Muscle layer of duodenum (tissue), 2 donors: ENCODE results near the gene RPL31.

Experiments used
- H3K27ac ChIP-seq: one replicate; pipeline ENCODE4 v1.7.0; 2013; ENCODE audit warnings: mild to moderate bottlenecking, low read length
- H3K27me3 ChIP-seq: one replicate; pipeline ENCODE4 v1.7.0; 2013; ENCODE audit warnings: low read depth, mild to moderate bottlenecking, control low read depth, low read length
- H3K36me3 ChIP-seq, 2 donors: one replicate each; pipeline ENCODE4 v1.7.0; 2013; ENCODE audit warnings: low read length in 2 of 2, control low read depth in 1 of 2, mild to moderate bottlenecking in 1 of 2; ENCODE audit not compliant: insufficient read depth in 2 of 2, control insufficient read depth in 1 of 2
- H3K4me1 ChIP-seq, 2 donors: one replicate each; pipeline ENCODE4 v1.7.0; 2013; ENCODE audit warnings: low read length in 2 of 2, mild to moderate bottlenecking in 2 of 2, control low read depth in 1 of 2, moderate library complexity in 1 of 2; ENCODE audit not compliant: insufficient read depth in 2 of 2, control insufficient read depth in 1 of 2
- H3K4me3 ChIP-seq, 2 donors: one replicate each; pipeline ENCODE4 v1.7.0; 2013; ENCODE audit warnings: low read length in 2 of 2, low read depth in 1 of 2, mild to moderate bottlenecking in 1 of 2
- H3K9me3 ChIP-seq, 2 donors: one replicate each; pipeline ENCODE4 v1.7.0; 2013; ENCODE audit warnings: low read length in 2 of 2, control low read depth in 1 of 2, mild to moderate bottlenecking in 1 of 2; ENCODE audit not compliant: control insufficient read depth in 1 of 2
- donor health status: healthy.

RPL31 gene

GRCh38 chr2:100963026-100963375 is 39.1 kb upstream of the RPL31 start:
- H3K4me1 ChIP-seq = peaks cover 0 to 2% of the 10 kb centered on the region in 2 donors
- peaks cover 0 to 5% of the 10 kb centered on the region in 2 donors for H3K36me3 ChIP-seq
- no peaks in the 10 kb centered on the region for H3K9me3 ChIP-seq
- H3K4me3 ChIP-seq = no peak overlapping the region
- H3K27ac ChIP-seq = no peak overlapping the region
- H3K27me3 ChIP-seq = no peaks in the 10 kb centered on the region

- H3K4me1 ChIP-seq = no peaks in the 10 kb centered on the region
- H3K27me3 ChIP-seq = no peaks in the 10 kb centered on the region
- no peaks in the 10 kb centered on the region for H3K9me3 ChIP-seq
- peaks cover 5 to 9% of the 10 kb centered on the region in 2 donors for H3K36me3 ChIP-seq
- H3K27ac ChIP-seq = no peak overlapping the region
- H3K4me3 ChIP-seq = no peak overlapping the region
These were observed 37.9 kb upstream of the RPL31 start for GRCh38 chr2:100964222-100964621.

GRCh38 chr2:100964681-100965169 is 37.4 kb upstream of the RPL31 start:
- H3K4me3 ChIP-seq = no peak overlapping the region
- H3K27me3 ChIP-seq = no peaks in the 10 kb centered on the region
- no peak overlapping the region for H3K27ac ChIP-seq
- no peaks in the 10 kb centered on the region for H3K9me3 ChIP-seq
- no peaks in the 10 kb centered on the region for H3K4me1 ChIP-seq
- peaks cover 5 to 9% of the 10 kb centered on the region in 2 donors for H3K36me3 ChIP-seq

- Histone ChIP-seq H3K27me3 (no peaks in the 10 kb centered on the region), H3K27ac (no peak overlapping the region), H3K36me3 (peaks cover 5 to 9% of the 10 kb centered on the region in 2 donors), H3K4me3 (no peak overlapping the region), H3K9me3 (no peaks in the 10 kb centered on the region), H3K4me1 (no peaks in the 10 kb centered on the region)
These were observed 36.5 kb upstream of the RPL31 start for GRCh38 chr2:100965596-100965995.

GRCh38 chr2:100967716-100968115 is 34.4 kb upstream of the RPL31 start:
- no peak overlapping the region for H3K27ac ChIP-seq
- peaks cover 5 to 13% of the 10 kb centered on the region in 2 donors for H3K36me3 ChIP-seq
- H3K4me3 ChIP-seq = no peak overlapping the region
- no peaks in the 10 kb centered on the region for H3K4me1 ChIP-seq
- H3K9me3 ChIP-seq = no peaks in the 10 kb centered on the region
- H3K27me3 ChIP-seq = no peaks in the 10 kb centered on the region

GRCh38 chr2:100968146-100969145 is 33.6 kb upstream of the RPL31 start:
- H3K36me3 ChIP-seq = peaks cover 5 to 18% of the 10 kb centered on the region in 2 donors
- H3K27me3 ChIP-seq = no peaks in the 10 kb centered on the region
- H3K4me1 ChIP-seq = no peaks in the 10 kb centered on the region
- no peaks in the 10 kb centered on the region for H3K9me3 ChIP-seq
- no peak overlapping the region for H3K27ac ChIP-seq
- no peak overlapping the region for H3K4me3 ChIP-seq

GRCh38 chr2:100969998-100970397 is 32.1 kb upstream of the RPL31 start:
- Histone ChIP-seq H3K27ac (no peak overlapping the region), H3K4me1 (no peaks in the 10 kb centered on the region), H3K27me3 (no peaks in the 10 kb centered on the region), H3K9me3 (no peaks in the 10 kb centered on the region), H3K36me3 (peaks cover 8 to 21% of the 10 kb centered on the region in 2 donors), H3K4me3 (no peak overlapping the region)

- Histone ChIP-seq H3K4me1 (no peaks in the 10 kb centered on the region), H3K36me3 (peaks cover 5 to 26% of the 10 kb centered on the region in 2 donors), H3K4me3 (no peak overlapping the region), H3K27ac (no peak overlapping the region), H3K9me3 (no peaks in the 10 kb centered on the region), H3K27me3 (no peaks in the 10 kb centered on the region)
These were observed 30.9 kb upstream of the RPL31 start for GRCh38 chr2:100971221-100971620.

GRCh38 chr2:100972452-100972851 is 29.6 kb upstream of the RPL31 start:
- Histone ChIP-seq H3K4me3 (no peak overlapping the region), H3K27ac (no peak overlapping the region), H3K9me3 (no peaks in the 10 kb centered on the region), H3K4me1 (peaks cover 0 to 4% of the 10 kb centered on the region in 2 donors), H3K36me3 (peaks cover 8 to 26% of the 10 kb centered on the region in 2 donors), H3K27me3 (no peaks in the 10 kb centered on the region)

- Histone ChIP-seq H3K36me3 (peaks cover 10 to 17% of the 10 kb centered on the region in 2 donors), H3K27ac (no peak overlapping the region), H3K4me3 (no peak overlapping the region), H3K9me3 (no peaks in the 10 kb centered on the region), H3K27me3 (no peaks in the 10 kb centered on the region), H3K4me1 (peaks cover 0 to 4% of the 10 kb centered on the region in 2 donors)
These were observed 27.2 kb upstream of the RPL31 start for GRCh38 chr2:100974712-100975520.

GRCh38 chr2:100975521-100975785 is 26.6 kb upstream of the RPL31 start:
- Histone ChIP-seq H3K27me3 (no peaks in the 10 kb centered on the region), H3K4me1 (peaks cover 0 to 4% of the 10 kb centered on the region in 2 donors), H3K27ac (no peak overlapping the region), H3K36me3 (peaks cover 10 to 17% of the 10 kb centered on the region in 2 donors), H3K9me3 (no peaks in the 10 kb centered on the region), H3K4me3 (no peak overlapping the region)
